Stimulated activated CD4-positive, alpha-beta T cell treated with anti-CD3 and anti-CD28 coated beads, Interleukin-15, amount 100 ng/mL, for 24 hours (primary cell): Measurements from ENCODE around the gene WSCD2.

Source experiments
- DNase-seq: peaks from one replicate; pipeline ENCODE4 v3.0.0-alpha.2; 2020

WSCD2 gene

GRCh38 chr12:108238474-108238873, 109.4 kb downstream of the WSCD2 start:
- DNase-seq, result no peak

- no peak for DNase-seq
Observed at GRCh38 chr12:108239378-108239777, 110.3 kb downstream of the WSCD2 start.

GRCh38 chr12:108240027-108240785, 111.1 kb downstream of the WSCD2 start:
- DNase-seq, result no peak

- DNase-seq, result no peak
Observed at GRCh38 chr12:108240928-108241327, 111.8 kb downstream of the WSCD2 start.

- no peak for DNase-seq
Observed at GRCh38 chr12:108241986-108242703, 113.1 kb downstream of the WSCD2 start.

GRCh38 chr12:108247130-108247529, 118.0 kb downstream of the WSCD2 start:
- DNase-seq, result no peak

GRCh38 chr12:108248011-108248410, 118.9 kb downstream of the WSCD2 start:
- DNase-seq, result no peak

GRCh38 chr12:108252523-108252922, 123.4 kb downstream of the WSCD2 start:
- DNase-seq, result no peak

- no peak for DNase-seq
Observed at GRCh38 chr12:108253540-108253939, 124.5 kb downstream of the WSCD2 start.

- DNase-seq, result no peak
Observed at GRCh38 chr12:108254030-108254429, 124.9 kb downstream of the WSCD2 start.

GRCh38 chr12:108254517-108255251, 125.6 kb downstream of the WSCD2 start:
- no peak for DNase-seq

- DNase-seq, result no peak
Observed at GRCh38 chr12:108255252-108255602, 126.1 kb downstream of the WSCD2 start.

- DNase-seq, result no peak
Observed at GRCh38 chr12:108257004-108257403, 127.9 kb downstream of the WSCD2 start.

- DNase-seq, result no peak
Observed at GRCh38 chr12:108257610-108258106, 128.6 kb downstream of the WSCD2 start.

GRCh38 chr12:108260039-108260438, 131.0 kb downstream of the WSCD2 start:
- no peak for DNase-seq

GRCh38 chr12:108260969-108261368, 131.9 kb downstream of the WSCD2 start:
- no peak for DNase-seq

- DNase-seq, result no peak
Observed at GRCh38 chr12:108265505-108265904, 136.4 kb downstream of the WSCD2 start.

- no peak for DNase-seq
Observed at GRCh38 chr12:108266131-108266530, 137.0 kb downstream of the WSCD2 start.

- DNase-seq, result no peak
Observed at GRCh38 chr12:108267450-108267849, 138.4 kb downstream of the WSCD2 start.

- no peak for DNase-seq
Observed at GRCh38 chr12:108268397-108268796, 139.3 kb downstream of the WSCD2 start.

GRCh38 chr12:108269224-108269623, 140.1 kb downstream of the WSCD2 start:
- no peak for DNase-seq

GRCh38 chr12:108270035-108270848, 141.2 kb downstream of the WSCD2 start:
- no peak for DNase-seq

- DNase-seq, result no peak
Observed at GRCh38 chr12:108270849-108271143, 141.7 kb downstream of the WSCD2 start.
